Prostate gland (tissue), 2 donors: ENCODE measurements around the gene NPLOC4.

Experiments
- CTCF ChIP-seq, 4 experiments: fragments of 200-600 bp in 2 of 4; fragments of 450-650 bp in 2 of 4; sonication (generic) in 2 of 4; IDR thresholded peaks; 1 replicate in 3 of 4; 2 replicates in 1 of 4; pipeline ENCODE4 v1.5.1; 2016 to 2019; ENCODE audit warnings: antibody characterized with exemption in 4 of 4, mild to moderate bottlenecking in 2 of 4, moderate library complexity in 2 of 4
- POLR2A ChIP-seq: fragments of 450-650 bp; IDR thresholded peaks from one replicate; pipeline ENCODE4 v1.6.1; 2016; ENCODE audit warnings: antibody characterized with exemption, mild to moderate bottlenecking
- POLR2AphosphoS5 ChIP-seq: sonication (generic); formaldehyde crosslinking; IDR thresholded peaks from one replicate; pipeline ENCODE4 v1.6.1; 2017; ENCODE audit warnings: antibody characterized with exemption

- TF ChIP-seq CTCF (IDR thresholded peaks at IDR 0.05) (no peak), POLR2AphosphoS5 (no peak), POLR2A (no peak)
Observed at GRCh38 chr17:81615401-81615930, 21.4 kb downstream of the NPLOC4 start.
